Esophagus muscularis mucosa (tissue), 3 donors: Measurements from ENCODE around the gene AGPAT1.

ENCODE experiments used
- CTCF ChIP-seq, 3 experiments: fragments of 200-600 bp in 2 of 3; fragments of 450-650 bp in 1 of 3; sonication (generic) in 2 of 3; IDR thresholded peaks; one replicate each; pipeline ENCODE4 v1.5.1; 2017 to 2019; ENCODE audit warnings: antibody characterized with exemption in 3 of 3, mild to moderate bottlenecking in 2 of 3, moderate library complexity in 1 of 3
- POLR2AphosphoS5 ChIP-seq, 2 donors: sonication (generic); formaldehyde crosslinking; IDR thresholded peaks; one replicate each; pipeline ENCODE4 v1.6.1; 2017; ENCODE audit warnings: antibody characterized with exemption in 2 of 2

DNA sequence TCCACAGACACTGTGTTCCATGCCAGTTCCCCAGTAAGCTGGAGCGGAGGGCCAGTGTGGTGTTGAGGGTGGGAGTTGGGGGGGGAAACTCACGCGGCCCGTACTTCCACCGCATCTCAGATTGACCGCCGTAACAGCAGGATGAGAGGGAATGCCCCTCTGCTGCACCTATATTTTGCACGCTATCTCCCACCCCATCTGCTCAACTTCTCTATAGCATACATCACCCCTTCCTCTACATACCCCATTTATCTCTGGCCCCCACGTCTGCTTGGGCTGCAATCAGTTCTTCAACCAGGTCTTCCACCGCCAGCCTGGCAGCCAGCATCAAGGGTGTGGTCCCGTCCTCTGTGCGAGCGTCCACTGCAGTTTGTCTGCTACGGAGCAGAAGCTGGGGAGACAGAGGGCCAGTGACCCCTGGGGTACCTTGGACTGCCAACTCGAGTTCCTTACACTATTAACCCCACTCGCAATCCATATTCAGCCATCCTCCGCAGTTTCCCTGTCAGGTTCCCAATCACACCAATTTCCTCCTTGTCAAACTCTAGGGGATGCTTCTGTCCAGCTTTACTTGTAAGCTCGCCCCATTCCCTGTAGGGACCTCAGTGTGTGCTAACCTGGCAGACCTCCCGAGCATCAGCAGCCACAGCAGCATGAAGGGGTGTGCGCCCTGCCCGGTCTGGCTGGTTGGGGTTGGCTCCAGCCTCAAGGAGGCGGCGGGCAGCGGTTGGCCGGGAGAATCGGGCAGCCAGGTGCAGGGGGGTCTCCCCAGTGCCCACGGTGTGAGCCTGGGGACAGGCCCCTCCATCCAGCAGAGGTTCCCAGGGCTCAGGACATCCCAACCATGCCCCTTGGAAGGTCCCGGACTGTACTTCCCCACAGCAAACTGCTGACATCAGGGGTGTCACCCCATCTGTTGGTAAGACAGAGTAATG, 21.1 kb upstream of the AGPAT1 start:
- TF ChIP-seq CTCF (IDR thresholded peaks at IDR 0.05) (no peak), POLR2AphosphoS5 (IDR thresholded peaks at IDR 0.05) (no peak)
